Stimulated activated CD8-positive, alpha-beta memory T cell treated with anti-CD3 and anti-CD28 coated beads, Interleukin-15, amount 100 ng/mL, for 4 hours (primary cell): ENCODE data around the gene HELQ.
"Not testable (repeated sequence)": the region's sequence is repeated elsewhere in the genome, so short reads cannot be mapped to it uniquely, and the experiment has no call there.

ENCODE experiments used
- DNase-seq, 2 donors: peaks; one replicate each; pipeline ENCODE4 v3.0.0-alpha.2; 2020; ENCODE audit warnings: low read depth in 2 of 2

The HELQ gene

GRCh38 chr4:83440148-83440814 lies 15.3 kb downstream of the HELQ start:
- DNase-seq = no peak

DNA sequence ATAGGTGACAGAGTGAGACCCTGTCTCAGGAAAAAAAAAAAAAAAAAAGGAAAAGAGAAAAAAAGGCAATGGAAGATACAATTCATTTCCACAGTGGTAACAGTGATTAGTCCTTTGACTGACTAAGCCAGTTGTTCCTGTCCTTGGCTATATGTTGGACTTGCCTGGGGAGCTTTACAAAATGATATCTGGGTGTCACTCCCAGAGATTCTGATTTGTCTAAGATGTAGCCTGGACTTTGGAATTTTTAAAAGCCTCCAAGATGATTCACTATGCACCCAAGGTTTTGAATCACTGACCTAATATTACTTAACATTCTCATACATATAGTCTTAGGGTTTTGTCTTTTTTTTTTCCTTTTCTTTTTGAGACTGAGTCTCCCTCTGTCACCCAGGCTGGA lies 16.9 kb downstream of the HELQ start:
- DNase-seq = no peak

GRCh38 chr4:83436680-83437079 lies 18.9 kb downstream of the HELQ start:
- DNase-seq = no peak

DNA sequence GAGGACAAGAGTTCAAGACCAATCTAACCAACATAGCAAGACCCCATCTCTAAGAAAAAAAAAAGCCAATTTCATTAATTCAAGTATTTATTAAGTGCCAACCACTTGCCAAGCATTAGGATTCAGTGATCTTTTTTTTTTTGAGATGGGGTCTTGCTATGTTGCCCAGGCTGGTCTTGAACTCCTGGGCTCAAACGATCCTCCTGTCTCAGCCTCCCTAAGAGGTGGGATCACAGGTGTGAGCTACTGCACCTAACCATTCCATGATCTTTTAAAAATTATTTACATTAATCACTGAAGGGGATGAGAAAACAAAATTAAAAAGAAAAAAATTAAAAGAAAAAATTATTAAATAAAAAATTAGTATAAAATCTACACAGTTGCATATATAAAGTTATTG lies 24.4 kb downstream of the HELQ start:
- no peak for DNase-seq

DNA sequence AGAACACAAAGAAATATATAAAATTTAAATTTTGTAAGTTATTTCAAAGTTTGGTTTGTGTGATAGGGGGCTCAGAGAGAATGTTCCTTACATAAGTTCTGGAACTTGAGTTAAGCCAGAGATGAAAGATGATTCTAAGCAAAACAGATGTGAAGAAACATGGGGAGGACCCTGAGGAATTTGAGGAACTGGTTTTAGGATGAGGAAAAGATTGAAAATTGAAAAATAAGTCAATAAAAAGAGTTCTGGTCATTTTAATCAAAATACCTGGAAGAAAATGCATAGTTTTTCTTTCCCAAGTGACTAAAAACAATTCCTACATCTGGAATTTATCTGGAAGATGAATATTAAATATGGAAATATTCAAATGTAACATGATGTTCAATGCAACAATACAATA lies 37.4 kb downstream of the HELQ start:
- DNase-seq = no peak

GRCh38 chr4:83417566-83417965 lies 38.1 kb downstream of the HELQ start:
- DNase-seq = no peak

DNA sequence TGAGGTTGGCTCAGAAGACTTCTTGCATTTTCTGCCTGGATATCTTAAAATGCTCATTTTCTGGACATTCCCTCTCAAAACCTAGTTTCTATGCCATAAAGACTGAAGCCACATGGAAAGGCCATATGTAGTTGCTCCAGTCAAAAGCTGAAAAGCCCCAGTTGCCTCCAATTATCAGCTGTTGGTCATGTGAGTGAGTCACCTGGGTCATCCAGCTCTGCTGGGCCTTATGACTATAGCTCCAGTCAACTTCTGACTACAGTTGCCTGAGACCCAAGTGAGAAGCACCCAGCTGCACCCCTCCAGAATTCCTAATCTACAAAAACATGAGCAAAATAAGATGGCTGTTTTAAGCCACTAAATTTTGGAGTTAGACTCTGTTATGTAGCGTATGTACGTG lies 41.9 kb downstream of the HELQ start:
- no peak for DNase-seq

- no peak for DNase-seq
Measured at GRCh38 chr4:83408908-83409307, 46.7 kb downstream of the HELQ start.

GRCh38 chr4:83405844-83406816 lies 49.5 kb downstream of the HELQ start:
- no peak for DNase-seq

GRCh38 chr4:83398158-83398557 lies 57.5 kb downstream of the HELQ start:
- not testable (repeated sequence) for DNase-seq

GRCh38 chr4:83393908-83394307 lies 61.7 kb downstream of the HELQ start:
- DNase-seq = no peak

DNA sequence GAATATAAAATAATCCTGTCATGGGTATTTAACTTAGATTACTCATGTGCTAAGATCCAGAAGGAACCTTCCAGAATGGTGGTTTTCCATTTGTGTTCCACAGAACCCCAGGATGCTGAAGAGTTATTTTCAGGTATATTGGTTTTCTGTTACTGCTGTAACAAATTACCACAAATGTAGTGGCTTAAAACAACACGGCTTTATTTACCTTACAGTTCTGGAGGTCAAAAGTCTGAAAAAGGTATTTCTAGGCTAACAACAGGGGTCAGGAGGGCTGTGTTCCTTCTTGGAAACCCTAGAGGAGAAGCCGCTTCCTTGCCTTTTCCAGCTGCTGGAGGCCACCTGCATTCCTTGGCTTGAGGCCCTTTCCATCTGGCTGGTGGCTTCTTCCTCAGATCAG lies 63.1 kb downstream of the HELQ start:
- no peak for DNase-seq

DNA sequence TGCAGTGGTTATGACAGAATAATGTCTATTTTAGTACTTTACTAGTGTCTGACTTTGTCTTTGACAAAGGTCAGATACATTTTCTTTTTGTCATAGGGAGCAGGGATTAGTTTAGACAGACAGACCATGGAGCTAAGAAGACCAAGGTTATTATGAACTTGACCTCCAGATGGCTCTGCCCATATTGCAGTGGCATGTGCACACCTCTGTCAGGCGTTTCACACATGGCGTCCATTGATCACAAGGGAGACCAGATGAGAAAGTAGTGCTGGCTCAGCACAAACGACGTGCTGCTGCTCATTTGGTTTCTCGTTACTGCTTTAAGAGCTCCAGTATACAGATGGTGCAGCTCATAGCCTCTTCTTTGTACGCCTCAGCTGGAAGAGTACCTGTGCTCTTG lies 64.7 kb downstream of the HELQ start:
- DNase-seq = no peak

DNA sequence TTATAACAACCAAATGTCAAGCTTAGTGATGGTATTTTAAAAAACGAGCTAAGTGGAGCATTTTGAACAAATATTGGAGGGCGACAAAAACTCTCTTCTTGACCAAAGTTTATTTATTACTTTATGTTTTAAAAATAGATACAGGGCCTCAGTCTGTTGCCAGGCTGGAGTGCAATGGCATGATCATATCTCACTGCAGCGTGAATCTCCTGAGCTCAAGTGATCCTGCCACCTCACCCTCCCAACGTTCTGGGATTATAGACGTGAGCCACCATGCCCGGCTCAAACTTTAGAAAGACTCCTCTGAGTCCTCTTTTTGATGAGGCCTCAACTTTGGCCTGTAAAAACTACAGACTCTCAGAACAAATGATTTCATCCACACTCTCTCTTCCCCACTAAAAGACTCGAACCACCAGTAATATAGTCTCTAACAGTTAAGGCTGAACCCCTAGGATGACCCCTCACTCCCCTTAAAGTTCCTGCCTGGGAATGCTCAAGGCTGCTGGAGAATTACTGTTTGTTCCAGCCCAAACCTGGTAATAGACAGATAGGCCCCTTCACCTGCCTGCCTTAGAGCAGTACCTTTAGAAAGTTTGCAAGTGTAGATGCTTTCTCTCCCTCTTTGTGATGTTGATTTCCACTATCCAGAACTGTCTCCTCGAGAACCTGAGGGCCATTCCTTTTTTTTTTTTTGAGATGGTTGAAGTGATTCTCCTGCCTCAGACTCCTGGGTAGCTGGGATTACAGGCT lies 65.7 kb downstream of the HELQ start:
- DNase-seq = no peak

DNA sequence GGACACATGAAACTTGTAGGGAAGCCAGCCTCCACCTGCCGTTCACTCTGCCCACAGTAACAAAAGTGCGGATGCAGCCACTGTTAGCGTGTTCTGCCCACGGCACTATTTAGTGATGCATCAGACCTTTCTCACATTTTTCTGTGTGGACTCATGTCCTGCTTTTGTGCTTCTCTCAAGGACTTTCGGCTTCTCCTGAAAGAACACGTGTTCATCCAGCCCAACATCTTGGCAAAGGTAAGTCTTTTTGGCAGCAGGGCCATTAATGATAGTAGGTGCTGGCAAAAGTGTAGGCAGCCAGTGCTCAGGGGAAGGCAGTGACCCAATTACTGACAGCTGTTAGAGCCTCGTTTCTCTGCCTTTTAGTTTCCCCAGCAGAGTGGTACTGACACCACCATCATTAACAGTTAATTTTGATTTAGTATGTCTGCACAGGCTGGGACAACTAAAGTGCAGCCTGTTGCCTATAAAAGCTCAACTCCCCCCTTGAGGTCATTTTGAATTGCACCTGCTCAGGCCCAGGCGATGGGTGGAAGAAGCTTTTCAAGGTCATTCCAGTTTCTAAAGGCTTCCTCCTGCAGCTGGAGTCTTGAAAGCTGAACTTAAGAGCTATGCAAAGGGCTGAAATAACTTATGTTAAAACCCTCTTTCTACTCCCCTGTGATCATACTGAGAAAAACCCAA lies 66.4 kb downstream of the HELQ start:
- DNase-seq = no peak

- DNase-seq = no peak
Measured at GRCh38 chr4:83388313-83388676, 67.3 kb downstream of the HELQ start.

- no peak for DNase-seq
Measured at GRCh38 chr4:83387476-83388312, 67.9 kb downstream of the HELQ start.

DNA sequence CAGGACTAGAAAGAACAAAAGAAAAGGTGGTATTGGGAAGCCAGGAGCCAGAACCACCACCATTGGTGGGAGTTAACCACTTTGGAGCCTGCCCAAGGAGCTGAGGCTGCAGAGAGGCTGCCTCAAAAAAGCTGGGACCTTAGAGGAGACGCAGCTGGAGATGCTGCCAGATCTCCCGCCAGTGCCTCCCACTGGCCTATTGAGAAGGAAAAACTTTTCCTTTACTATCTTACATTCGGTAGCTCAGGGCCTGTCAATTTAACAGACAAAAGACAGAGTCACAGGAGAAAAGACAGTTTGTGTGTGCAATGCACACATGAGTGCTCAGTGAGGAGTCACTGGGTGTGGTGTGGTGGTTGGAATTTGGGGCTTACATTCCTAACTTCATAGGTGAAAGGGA lies 68.6 kb downstream of the HELQ start:
- no peak for DNase-seq

DNA sequence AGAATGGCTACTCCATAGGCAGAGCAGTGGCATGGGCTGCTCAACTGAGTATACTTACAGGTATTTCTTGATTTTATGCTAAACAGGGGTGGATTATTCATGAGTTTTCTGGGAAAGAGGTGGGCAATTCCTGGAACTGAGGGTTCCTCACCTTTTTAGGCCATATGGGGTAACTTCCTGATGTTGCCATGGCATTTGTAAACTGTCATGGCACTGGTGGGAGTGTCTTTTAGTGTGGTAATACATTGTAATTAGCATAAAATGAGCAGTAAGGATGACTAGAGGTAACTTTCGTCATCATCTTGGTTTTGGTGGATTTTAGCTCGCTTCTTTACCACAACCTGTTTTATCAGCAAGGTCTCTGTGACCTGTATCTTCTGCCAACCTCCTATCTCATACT lies 72.8 kb downstream of the HELQ start:
- DNase-seq = no peak

DNA sequence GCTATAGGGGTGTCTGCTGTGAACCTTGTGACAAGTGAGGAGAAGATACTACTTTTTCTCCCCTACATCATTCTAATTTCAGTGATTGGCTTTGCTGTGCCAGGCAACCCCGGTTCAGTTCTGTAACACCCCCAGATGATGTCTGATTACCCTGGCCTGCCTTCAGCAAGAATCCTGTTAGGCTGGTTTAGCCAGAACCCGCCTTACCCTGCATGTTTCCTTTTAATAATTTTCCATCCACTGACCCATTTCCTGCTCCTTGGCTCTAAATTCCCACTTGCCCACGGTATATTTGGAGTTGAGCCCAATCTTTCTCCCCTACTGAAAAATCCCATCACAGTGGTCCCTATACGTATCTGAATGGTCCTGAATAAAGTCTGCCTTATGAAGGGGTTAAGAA lies 74.5 kb downstream of the HELQ start:
- no peak for DNase-seq

DNA sequence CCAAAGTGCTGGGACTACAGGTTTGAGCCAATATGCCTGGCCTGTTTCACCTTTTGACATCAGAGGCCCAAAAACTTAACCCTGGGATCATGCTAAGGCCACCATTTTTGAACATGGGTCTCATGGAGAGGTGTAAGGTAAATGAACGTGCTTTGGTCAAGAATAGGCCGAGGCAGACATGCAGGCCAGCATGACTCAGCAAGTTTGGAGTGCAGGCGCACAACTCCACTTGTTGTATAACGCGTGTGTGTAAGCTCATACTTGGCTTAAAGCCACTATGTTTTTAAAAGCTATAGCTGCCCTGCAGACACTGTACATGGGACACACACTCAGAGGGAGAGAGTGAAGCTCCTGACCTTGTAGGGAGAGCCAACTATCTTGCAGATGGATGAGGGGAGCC lies 77.2 kb downstream of the HELQ start:
- no peak for DNase-seq
